ENCODE data around the gene PCDHAC1.
A peak's percentile ranks its signal among the peaks of the same experiment; 100 is the strongest.
"Not testable (repeated sequence)": the region's sequence is repeated elsewhere in the genome, so short reads cannot be mapped to it uniquely, and the experiment has no call there.

Gene PCDHAC1

GRCh38 chr5:140925806-140926442 is at the start of gene PCDHAC1:
Gene PCDHAC1, plus strand, starts transcription at chr5:140926299. Its CDS starts 594 bp downstream, at chr5:140926893.
- DNase-seq: no peak

- not testable (repeated sequence) for DNase-seq
Observed at GRCh38 chr5:140876541-140877261, 49.4 kb upstream of the PCDHAC1 start.

GRCh38 chr5:140877262-140877581 is 48.9 kb upstream of the PCDHAC1 start:
- no peak for DNase-seq

- DNase-seq: no peak
Observed at GRCh38 chr5:140881889-140882590, 44.1 kb upstream of the PCDHAC1 start, which contains the start of gene PCDHA13. Gene PCDHA13, plus strand, starts transcription at chr5:140882124. Its CDS starts 145 bp downstream, at chr5:140882269.

GRCh38 chr5:140882591-140882899 is 43.6 kb upstream of the PCDHAC1 start:
- no peak for DNase-seq

GRCh38 chr5:140883373-140883772 is 42.7 kb upstream of the PCDHAC1 start:
- no peak for DNase-seq

- DNase-seq: no peak
Observed at GRCh38 chr5:140883927-140884697, 42.0 kb upstream of the PCDHAC1 start.

GRCh38 chr5:140916325-140916724 is 9.8 kb upstream of the PCDHAC1 start:
- no peak for DNase-seq

GRCh38 chr5:140923601-140924000 is 2.5 kb upstream of the PCDHAC1 start:
- DNase-seq: no peak

- peak; percentile 47 for DNase-seq
Observed at GRCh38 chr5:140926443-140927227, 536 bp downstream of the PCDHAC1 start.

GRCh38 chr5:140927228-140927573 is 1.1 kb downstream of the PCDHAC1 start:
- no peak for DNase-seq

GRCh38 chr5:140934964-140935606 is 9.0 kb downstream of the PCDHAC1 start:
- DNase-seq: no peak

- no peak for DNase-seq
Observed at GRCh38 chr5:140946578-140946977, 20.5 kb downstream of the PCDHAC1 start.

GRCh38 chr5:140951636-140952035 is 25.5 kb downstream of the PCDHAC1 start:
- no peak for DNase-seq

GRCh38 chr5:140953234-140953633 is 27.1 kb downstream of the PCDHAC1 start:
- DNase-seq: no peak

- no peak for DNase-seq
Observed at GRCh38 chr5:140962190-140962589, 36.1 kb downstream of the PCDHAC1 start.

- no peak for DNase-seq
Observed at GRCh38 chr5:140964356-140964755, 38.3 kb downstream of the PCDHAC1 start.

GRCh38 chr5:140965905-140966292 is 39.8 kb downstream of the PCDHAC1 start:
- DNase-seq: no peak

- DNase-seq: peak; percentile 30
Observed at GRCh38 chr5:140966293-140967225, 40.5 kb downstream of the PCDHAC1 start, which contains the start of gene PCDHAC2. Gene PCDHAC2, plus strand, starts transcription at chr5:140966476. Its CDS starts 291 bp downstream, at chr5:140966767.

- DNase-seq: no peak
Observed at GRCh38 chr5:140967226-140967893, 41.3 kb downstream of the PCDHAC1 start.

All from fibroblast of skin of right quadriceps (primary cell).